HG02610 (cell line): ENCODE data around the gene ZAR1L.

Experiments used
- ATAC-seq: cut with Tn5 transposase; IDR thresholded peaks from one replicate; pipeline ENCODE4 v1.9.1; 2021; ENCODE audit warnings: mild to moderate bottlenecking, moderate library complexity; ENCODE audit not compliant: unreplicated experiment

Gene ZAR1L

GRCh38 chr13:32257649-32258048, 57.5 kb downstream of the ZAR1L start:
- ATAC-seq: no peak

- no peak for ATAC-seq
Observed at GRCh38 chr13:32256243-32256642, 58.9 kb downstream of the ZAR1L start.

GRCh38 chr13:32255724-32256109, 59.4 kb downstream of the ZAR1L start:
- ATAC-seq: no peak

GRCh38 chr13:32254916-32255723, 60.0 kb downstream of the ZAR1L start:
- ATAC-seq: no peak

- ATAC-seq: no peak
Observed at GRCh38 chr13:32254416-32254815, 60.7 kb downstream of the ZAR1L start.

- no peak for ATAC-seq
Observed at GRCh38 chr13:32253911-32254399, 61.2 kb downstream of the ZAR1L start.
